Testis (tissue), 3 donors: ENCODE results near the gene SAMD11. TPM values are rescaled to one million over a fixed set of nuclear protein-coding genes. Genes with fewer than 3 reads are reported as not detected.
A peak's percentile ranks its signal among the peaks of the same experiment; 100 is the strongest.
"Not testable (repeated sequence)": the region's sequence is repeated elsewhere in the genome, so short reads cannot be mapped to it uniquely, and the experiment has no call there.

ENCODE experiments used
- DNase-seq: peaks from one replicate; pipeline ENCODE4 v3.0.0-alpha.2; 2019
- H3K27ac ChIP-seq, 2 donors: fragments of 200-600 bp; sonication (generic); one replicate each; pipeline ENCODE4 v1.5.1; 2019
- H3K27me3 ChIP-seq: fragments of 200-600 bp; sonication (generic); one replicate; pipeline ENCODE4 v1.5.1; 2019
- H3K36me3 ChIP-seq: fragments of 200-600 bp; sonication (generic); one replicate; pipeline ENCODE4 v1.5.1; 2017; ENCODE audit warnings: low read depth; ENCODE audit errors: missing control alignments
- H3K4me1 ChIP-seq: fragments of 200-600 bp; sonication (generic); one replicate; pipeline ENCODE4 v1.5.1; 2019
- H3K4me3 ChIP-seq, 2 donors: fragments of 200-600 bp; sonication (generic); one replicate each; pipeline ENCODE4 v1.5.1; 2017 to 2019
- H3K9me3 ChIP-seq: fragments of 200-600 bp; sonication (generic); one replicate; pipeline ENCODE4 v1.5.1; 2017
- POLR2A ChIP-seq: fragments of 450-650 bp; IDR thresholded peaks from one replicate; pipeline ENCODE4 v1.6.1; 2017; ENCODE audit warnings: antibody characterized with exemption, mild to moderate bottlenecking, moderate library complexity
- WGBS, 2 donors: methylation state at CpG; one replicate each; pipeline ENCODE4 v1.1.5; 2018; 5-methylcytosine and 5-hydroxymethylcytosine counted together
- intact Hi-C: fragments of 100-400 bp; cut with DNase I; formaldehyde crosslinking; loops from one replicate; pipeline ENCODE4 v1.15.1; 2023; ENCODE audit warnings: low total_unique reads
- polyA plus RNA-seq: library from polyadenylated mRNA; stranded (reverse); fragments of 350-450 nt; fragmentation: Illumina TruSeq; extraction: RNeasy Lipid Tissue Mini Kit (QIAGEN cat#74804); gene quantifications from one replicate; pipeline ENCODE4 v1.2.3, GENCODE V29; 2014; ENCODE audit warnings: low read depth, low replicate concordance; ENCODE audit not compliant: insufficient read depth
- total RNA-seq, 2 donors: library from RNA; depleted of rRNA; stranded (reverse); fragments of >200 nt; gene quantifications; one replicate each; pipeline ENCODE4 v1.2.3, GENCODE V29; 2016
- TF ChIP-seq, protein P1 (sequence below), 3 experiments: fragments of 450-650 bp in 2 of 3; fragments of 200-600 bp in 1 of 3; sonication (generic) in 1 of 3; IDR thresholded peaks; one replicate each; pipeline ENCODE4 v1.5.1; 2016 to 2019; ENCODE audit warnings: antibody characterized with exemption in 3 of 3, mild to moderate bottlenecking in 2 of 3, moderate library complexity in 1 of 3

The SAMD11 gene
- total and polyA plus RNA-seq, 3 donors from 2014 or later = 7.9 to 47.2 (median 36.9) TPM

GRCh38 chr1:897226-897625 lies 26.5 kb upstream of the SAMD11 start:
- WGBS, 2 donors = 62 to 66% methylated on average over 8 of the region's 8 CpGs

DNA sequence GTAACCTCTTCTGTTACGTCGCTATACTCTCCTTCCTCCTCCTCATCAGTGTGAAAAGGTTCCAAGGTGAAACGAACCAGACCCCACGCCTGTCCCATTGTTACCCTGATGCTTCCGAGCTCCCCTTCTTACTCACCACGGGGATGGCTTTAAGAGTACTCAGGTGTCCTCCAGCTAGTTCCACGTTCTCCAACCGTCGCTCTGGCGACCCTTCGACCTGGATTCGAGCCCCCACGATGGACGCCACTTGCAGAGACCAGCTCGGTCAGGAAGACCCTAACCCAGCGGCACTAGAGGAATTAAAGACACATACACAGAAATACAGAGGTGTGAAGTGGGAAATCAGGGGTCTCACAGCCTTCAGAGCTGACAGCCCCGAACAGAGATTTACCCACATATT lies 25.8 kb upstream of the SAMD11 start:
- H3K4me1 ChIP-seq, H3K9me3 ChIP-seq, H3K27me3 ChIP-seq, DNase-seq, H3K4me3 ChIP-seq, H3K36me3 ChIP-seq, intact Hi-C loops, H3K27ac ChIP-seq: not testable (repeated sequence)
- WGBS, 2 donors = 69 to 78% methylated on average over 17 of the region's 17 CpGs

More at GRCh38 chr1:897226-897625, 26.5 kb upstream of the SAMD11 start:
- Histone ChIP-seq H3K4me1 (no peaks in the 10 kb centered on the region), H3K4me3 (no peak overlapping the region), H3K9me3 (no peaks in the 10 kb centered on the region), H3K27me3 (no peaks in the 10 kb centered on the region), H3K36me3 (no peaks in the 10 kb centered on the region), H3K27ac (no peak overlapping the region)
- no peak for DNase-seq
- intact Hi-C loops = no loop called here
- no peak for TF ChIP-seq POLR2A
- TF ChIP-seq, protein P1, sequence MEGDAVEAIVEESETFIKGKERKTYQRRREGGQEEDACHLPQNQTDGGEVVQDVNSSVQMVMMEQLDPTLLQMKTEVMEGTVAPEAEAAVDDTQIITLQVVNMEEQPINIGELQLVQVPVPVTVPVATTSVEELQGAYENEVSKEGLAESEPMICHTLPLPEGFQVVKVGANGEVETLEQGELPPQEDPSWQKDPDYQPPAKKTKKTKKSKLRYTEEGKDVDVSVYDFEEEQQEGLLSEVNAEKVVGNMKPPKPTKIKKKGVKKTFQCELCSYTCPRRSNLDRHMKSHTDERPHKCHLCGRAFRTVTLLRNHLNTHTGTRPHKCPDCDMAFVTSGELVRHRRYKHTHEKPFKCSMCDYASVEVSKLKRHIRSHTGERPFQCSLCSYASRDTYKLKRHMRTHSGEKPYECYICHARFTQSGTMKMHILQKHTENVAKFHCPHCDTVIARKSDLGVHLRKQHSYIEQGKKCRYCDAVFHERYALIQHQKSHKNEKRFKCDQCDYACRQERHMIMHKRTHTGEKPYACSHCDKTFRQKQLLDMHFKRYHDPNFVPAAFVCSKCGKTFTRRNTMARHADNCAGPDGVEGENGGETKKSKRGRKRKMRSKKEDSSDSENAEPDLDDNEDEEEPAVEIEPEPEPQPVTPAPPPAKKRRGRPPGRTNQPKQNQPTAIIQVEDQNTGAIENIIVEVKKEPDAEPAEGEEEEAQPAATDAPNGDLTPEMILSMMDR (IDR thresholded peaks at IDR 0.05) = no peak

DNA sequence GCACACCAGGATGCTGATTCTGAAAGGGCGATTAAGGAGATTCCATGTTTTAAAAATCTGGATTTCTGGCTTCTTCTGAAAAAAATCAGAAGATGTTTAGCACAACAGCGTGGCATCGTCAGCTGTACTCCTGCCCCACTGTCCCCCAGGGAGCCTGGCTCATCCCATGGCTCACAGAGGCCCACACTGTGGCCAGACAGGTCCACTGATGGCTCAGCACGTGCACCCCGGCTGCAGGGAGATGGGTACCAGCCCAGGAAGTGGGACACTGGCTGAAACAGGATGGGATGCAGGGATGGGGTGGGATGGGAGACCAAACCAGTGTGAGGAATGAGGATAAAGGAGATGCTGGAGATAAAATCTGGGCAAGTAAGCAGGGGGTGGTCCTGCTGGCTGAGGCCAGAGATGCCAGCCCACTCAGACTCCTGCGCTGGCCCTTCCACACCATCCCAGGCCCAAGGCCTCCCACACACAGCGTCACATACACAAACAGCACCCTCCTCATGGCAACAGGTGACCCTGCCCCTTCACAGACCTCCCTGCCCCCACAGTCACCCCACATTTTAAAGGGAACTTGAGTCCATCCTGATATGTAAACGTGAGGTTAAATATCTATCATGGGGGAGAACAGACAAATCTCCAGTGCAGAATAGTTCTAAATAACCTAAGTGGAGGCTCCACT lies 23.9 kb upstream of the SAMD11 start:
- H3K4me3 ChIP-seq = no peak overlapping the region
- no peak for DNase-seq
- H3K9me3 ChIP-seq = no peaks in the 10 kb centered on the region
- 83 to 86% methylated on average over 7 to 8 of the region's 8 CpGs for WGBS, 2 donors
- intact Hi-C loops = loop anchor here (10.0 kb wide), 1 partner anchor 75 kb away; no protein-coding TSS in a partner anchor
- no peaks in the 10 kb centered on the region for H3K27me3 ChIP-seq
- H3K27ac ChIP-seq = no peak overlapping the region
- no peaks in the 10 kb centered on the region for H3K4me1 ChIP-seq
- H3K36me3 ChIP-seq = no peaks in the 10 kb centered on the region
- TF ChIP-seq, protein P1 (IDR thresholded peaks at IDR 0.05) = no peak
- TF ChIP-seq POLR2A = no peak

GRCh38 chr1:901108-901859 lies 22.4 kb upstream of the SAMD11 start:
- no peaks in the 10 kb centered on the region for H3K9me3 ChIP-seq
- no peaks in the 10 kb centered on the region for H3K36me3 ChIP-seq
- WGBS, 2 donors = 74 to 81% methylated on average over 17 to 18 of the region's 18 CpGs
- peaks cover 10% of the 10 kb centered on the region for H3K4me1 ChIP-seq
- intact Hi-C loops = loop anchor here (10.0 kb wide), 1 partner anchor 74 kb away; no protein-coding TSS in a partner anchor
- peak; percentile 16 for DNase-seq
- H3K4me3 ChIP-seq = no peak overlapping the region
- TF ChIP-seq, protein P1 (IDR thresholded peaks at IDR 0.05) = no peak
- TF ChIP-seq POLR2A = no peak
- H3K27me3 ChIP-seq = no peaks in the 10 kb centered on the region
- H3K27ac ChIP-seq = no peak overlapping the region

DNA sequence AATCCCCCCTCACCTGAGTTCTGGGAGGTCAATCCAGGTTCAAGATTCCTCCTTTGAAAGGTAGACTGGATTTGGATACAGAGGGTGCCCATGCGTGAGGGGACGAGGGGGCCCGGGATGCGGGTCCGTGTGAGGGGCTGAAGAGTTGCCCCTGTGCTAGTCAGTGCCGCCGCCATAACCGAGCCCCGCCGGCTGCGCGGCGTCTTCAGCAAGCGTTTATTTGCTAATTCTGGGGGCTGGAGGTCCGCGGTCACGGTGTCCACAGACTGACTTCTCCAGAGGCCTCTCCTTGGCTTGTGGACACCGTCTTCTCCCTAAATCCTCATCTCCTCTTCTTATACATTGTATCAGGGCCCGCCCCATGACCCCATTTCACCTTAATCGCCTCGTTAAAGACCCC lies 20.9 kb upstream of the SAMD11 start:
- Histone ChIP-seq H3K4me1 (peaks cover 15% of the 10 kb centered on the region), H3K4me3 (no peak overlapping the region), H3K27me3 (no peaks in the 10 kb centered on the region), H3K9me3 (no peaks in the 10 kb centered on the region), H3K27ac (no peak overlapping the region), H3K36me3 (no peaks in the 10 kb centered on the region)
- intact Hi-C loops = loop anchor here (10.0 kb wide), 1 partner anchor 72 kb away; no protein-coding TSS in a partner anchor
- WGBS, 2 donors = 63 to 82% methylated on average over 10 to 21 of the region's 21 CpGs
- peak; percentile 16 for DNase-seq
- no peak for TF ChIP-seq POLR2A
- TF ChIP-seq, protein P1 (IDR thresholded peaks at IDR 0.05) = no peak
